OCI-LY1 (cell line): Measurements from ENCODE around the gene NRSN2.

ENCODE experiments used
- H2AFZ ChIP-seq: fragments of 200-600 bp; sonication (generic), shearing (Covaris generic); 2 replicates; pipeline ENCODE4 v1.6.0; 2014; ENCODE audit warnings: antibody characterized with exemption, mild to moderate bottlenecking, low read length
- H3F3A ChIP-seq: fragments of 200-600 bp; sonication (generic), shearing (Covaris generic); 2 replicates; pipeline ENCODE4 v1.6.0; 2014; ENCODE audit warnings: mild to moderate bottlenecking, antibody characterized with exemption, low read length, moderate library complexity; ENCODE audit not compliant: insufficient read depth
- H3K27ac ChIP-seq: fragments of 200-600 bp; sonication (generic); 2 replicates; pipeline ENCODE4 v1.5.1; 2014; ENCODE audit warnings: low read length, mixed run types, mild to moderate bottlenecking, low read depth; ENCODE audit not compliant: poor library complexity, severe bottlenecking
- H3K27me3 ChIP-seq: fragments of 200-600 bp; sonication (generic); 2 replicates; pipeline ENCODE4 v1.6.0; 2014; ENCODE audit warnings: antibody characterized with exemption, mild to moderate bottlenecking, low read length, moderate library complexity; ENCODE audit not compliant: insufficient read depth
- H3K36me3 ChIP-seq: fragments of 200-600 bp; sonication (generic); 2 replicates; pipeline ENCODE4 v1.6.1; 2014; ENCODE audit warnings: mild to moderate bottlenecking, antibody characterized with exemption, low read length, moderate library complexity, mixed read lengths; ENCODE audit not compliant: insufficient read depth
- H3K4me1 ChIP-seq: fragments of 200-600 bp; sonication (generic); 2 replicates; pipeline ENCODE4 v1.5.1; 2014; ENCODE audit warnings: mild to moderate bottlenecking, low read length, moderate library complexity; ENCODE audit not compliant: insufficient read depth, severe bottlenecking
- H3K4me2 ChIP-seq: fragments of 200-600 bp; sonication (generic), shearing (Covaris generic); 2 replicates; pipeline ENCODE4 v1.6.1; 2014; ENCODE audit warnings: low read length
- H3K4me3 ChIP-seq: fragments of 200-600 bp; sonication (generic); 2 replicates; pipeline ENCODE4 v1.5.1; 2014; ENCODE audit warnings: low read length, low read depth, mild to moderate bottlenecking, mixed read lengths; ENCODE audit not compliant: poor library complexity, severe bottlenecking
- H3K79me2 ChIP-seq: fragments of 200-600 bp; shearing (Covaris generic); 2 replicates; pipeline ENCODE4 v1.6.1; 2016; ENCODE audit warnings: mixed run types, low read length, mixed read lengths; ENCODE audit not compliant: insufficient read depth
- H3K9ac ChIP-seq: fragments of 200-600 bp; sonication (generic), shearing (Covaris generic); 2 replicates; pipeline ENCODE4 v1.6.1; 2014; ENCODE audit warnings: mild to moderate bottlenecking, low read length, mixed read lengths
- H3K9me2 ChIP-seq: fragments of 200-600 bp; sonication (generic), shearing (Covaris generic); 2 replicates; pipeline ENCODE4 v1.6.1; 2014; ENCODE audit warnings: low read depth, mild to moderate bottlenecking, low read length, mixed read lengths
- H3K9me3 ChIP-seq: fragments of 200-600 bp; shearing (Covaris generic); 2 replicates; pipeline ENCODE4 v1.6.1; 2014; ENCODE audit warnings: low read length, mixed read lengths
- H4K20me1 ChIP-seq: fragments of 200-600 bp; sonication (generic), shearing (Covaris generic); 2 replicates; pipeline ENCODE4 v1.6.0; 2016; ENCODE audit warnings: mild to moderate bottlenecking, low read length; ENCODE audit not compliant: insufficient read depth
- CTCF ChIP-seq: fragments of 200-600 bp; sonication (generic), shearing (Covaris generic); IDR thresholded peaks from 2 replicates; pipeline ENCODE4 v1.5.1; 2017; ENCODE audit warnings: mild to moderate bottlenecking, antibody characterized with exemption, low read length, moderate library complexity, mixed read lengths
- EZH2 ChIP-seq: fragments of 200-600 bp; sonication (generic), shearing (Covaris generic); IDR thresholded peaks from 2 replicates; pipeline ENCODE4 v1.8.0; 2017; ENCODE audit warnings: borderline replicate concordance, mixed run types, mild to moderate bottlenecking, antibody characterized with exemption, low read length, moderate library complexity, mixed read lengths

NRSN2 gene

GRCh38 chr20:363319-364078 is 16.6 kb downstream of the NRSN2 start:
- TF ChIP-seq CTCF (no peak), EZH2 (no peak)
- Histone ChIP-seq H3K4me3 (no peak overlapping the region), H2AFZ (no peak overlapping the region), H3K79me2 (no peaks in the 10 kb centered on the region), H3K9me2 (no peaks in the 10 kb centered on the region), H3K36me3 (no peaks in the 10 kb centered on the region), H3F3A (peaks cover 2% of the 10 kb centered on the region; the same call in 1 of the 2 replicates), H3K27ac (no peak overlapping the region), H3K4me2 (no peak overlapping the region), H3K9me3 (no peaks in the 10 kb centered on the region), H3K4me1 (peaks cover 23% of the 10 kb centered on the region), H3K9ac (no peak overlapping the region), H4K20me1 (no peaks in the 10 kb centered on the region), H3K27me3 (peaks cover 5% of the 10 kb centered on the region; the same call in 1 of the 2 replicates)

- H3K27ac ChIP-seq: no peak overlapping the region
- no peaks in the 10 kb centered on the region for H3K36me3 ChIP-seq
- peaks cover 2% of the 10 kb centered on the region; the same call in 1 of the 2 replicates for H3F3A ChIP-seq
- H3K27me3 ChIP-seq: no peaks in the 10 kb centered on the region
- no peak overlapping the region for H3K4me3 ChIP-seq
- H2AFZ ChIP-seq: no peak overlapping the region
- no peak for TF ChIP-seq CTCF
- TF ChIP-seq EZH2: no peak
- H4K20me1 ChIP-seq: no peaks in the 10 kb centered on the region
- no peaks in the 10 kb centered on the region for H3K79me2 ChIP-seq
- H3K9me3 ChIP-seq: no peaks in the 10 kb centered on the region
- no peak overlapping the region for H3K4me2 ChIP-seq
- peaks cover 16% of the 10 kb centered on the region for H3K4me1 ChIP-seq
- no peaks in the 10 kb centered on the region for H3K9me2 ChIP-seq
- no peak overlapping the region for H3K9ac ChIP-seq
These were observed 18.2 kb downstream of the NRSN2 start for GRCh38 chr20:364905-365794.

- Histone ChIP-seq H4K20me1 (no peaks in the 10 kb centered on the region), H3K27ac (no peak overlapping the region), H3K36me3 (no peaks in the 10 kb centered on the region), H3K9me2 (no peaks in the 10 kb centered on the region), H3K9ac (no peak overlapping the region), H3F3A (peaks cover 2% of the 10 kb centered on the region; the same call in 1 of the 2 replicates), H3K4me3 (no peak overlapping the region), H3K79me2 (no peaks in the 10 kb centered on the region), H3K4me2 (no peak overlapping the region), H2AFZ (no peak overlapping the region), H3K9me3 (no peaks in the 10 kb centered on the region), H3K4me1 (peaks cover 15% of the 10 kb centered on the region), H3K27me3 (no peaks in the 10 kb centered on the region)
- TF ChIP-seq EZH2 (no peak), CTCF (no peak)
These were observed 19.3 kb downstream of the NRSN2 start for GRCh38 chr20:366041-366718.
